CD4-positive, alpha-beta memory T cell (primary cell): ENCODE measurements around the gene MXD1. TPM values are rescaled to one million over a fixed set of nuclear protein-coding genes. Genes with fewer than 3 reads are reported as not detected.

Experiments
- CTCF ChIA-PET: fragments of 350-600 bp; sonication (Branson Sonifier 250); formaldehyde crosslinking; loops from one replicate; lab custom pipeline; 2021; ENCODE audit warnings: inconsistent platforms; ENCODE audit not compliant: partially characterized antibody; lab: Charles Lee
- POLR2A ChIA-PET: fragments of 350-600 bp; sonication (Branson Sonifier 250); formaldehyde crosslinking; loops from one replicate; lab custom pipeline; 2021; ENCODE audit not compliant: partially characterized antibody; lab: Charles Lee
- DNase-seq, 5 donors: peaks; one replicate each; pipeline versions ENCODE4 v3.0.0 to v3.0.0-alpha.2; 2020 to 2022; ENCODE audit warnings: mixed read lengths in 1 of 5
- H3K27ac ChIP-seq: one replicate; pipeline ENCODE4 v1.7.0; 2013; ENCODE audit warnings: low read depth, low read length
- H3K27me3 ChIP-seq: 2 replicates; pipeline ENCODE4 v1.7.0; 2013; ENCODE audit warnings: mild to moderate bottlenecking, low read length, moderate library complexity; ENCODE audit not compliant: insufficient read depth
- H3K36me3 ChIP-seq: 2 replicates; pipeline ENCODE4 v1.7.0; 2013; ENCODE audit warnings: mild to moderate bottlenecking, low read length, moderate library complexity; ENCODE audit not compliant: insufficient read depth
- H3K4me1 ChIP-seq: 2 replicates; pipeline ENCODE4 v1.7.0; 2013; ENCODE audit warnings: mild to moderate bottlenecking, low read length, moderate library complexity; ENCODE audit not compliant: insufficient read depth
- H3K4me3 ChIP-seq, 2 donors: one replicate each; pipeline ENCODE4 v1.7.0; 2013; ENCODE audit warnings: low read length in 2 of 2, mild to moderate bottlenecking in 1 of 2
- H3K9me3 ChIP-seq, 2 donors: one replicate each; pipeline ENCODE4 v1.7.0; 2013; ENCODE audit warnings: low read length in 2 of 2, control low read depth in 1 of 2; ENCODE audit not compliant: control insufficient read depth in 1 of 2
- H3K27ac Mint-ChIP-seq, 7 donors: one replicate each; pipeline ENCODE4 v1.8.0; 2020 to 2021; ENCODE audit warnings: mixed read lengths in 7 of 7, mild to moderate bottlenecking in 6 of 7, inconsistent platforms in 3 of 7, moderate library complexity in 3 of 7
- H3K27me3 Mint-ChIP-seq, 2 donors: one replicate each; pipeline ENCODE4 v1.8.0; 2020 to 2021; ENCODE audit warnings: mixed read lengths in 2 of 2
- H3K36me3 Mint-ChIP-seq, 2 donors: one replicate each; pipeline ENCODE4 v1.8.0; 2020 to 2021; ENCODE audit warnings: mixed read lengths in 2 of 2, inconsistent platforms in 1 of 2, mild to moderate bottlenecking in 1 of 2
- H3K4me1 Mint-ChIP-seq, 4 donors: one replicate each; pipeline ENCODE4 v1.8.0; 2020 to 2021; ENCODE audit warnings: mixed read lengths in 4 of 4, mild to moderate bottlenecking in 1 of 4
- H3K4me3 Mint-ChIP-seq, 8 donors: one replicate each; pipeline ENCODE4 v1.8.0; 2020 to 2021; ENCODE audit warnings: mixed read lengths in 8 of 8, mild to moderate bottlenecking in 7 of 8, moderate library complexity in 6 of 8, inconsistent platforms in 3 of 8
- H3K9me3 Mint-ChIP-seq, 8 donors: one replicate each; pipeline ENCODE4 v1.8.0; 2020 to 2021; ENCODE audit warnings: mixed read lengths in 8 of 8, mild to moderate bottlenecking in 5 of 8, inconsistent platforms in 3 of 8, moderate library complexity in 1 of 8
- intact Hi-C: fragments of 100-400 bp; cut with micrococcal nuclease; formaldehyde crosslinking; loops from one replicate; pipeline ENCODE4 v1.15.1; 2023
- polyA plus RNA-seq, 2 donors: library from polyadenylated mRNA; unstranded; fragments of 300-500 nt; fragmentation: Illumina TruSeq; gene quantifications; one replicate each; pipeline ENCODE4 v1.2.3, GENCODE V29; 2021
- total RNA-seq, 2 experiments: library from RNA; stranded (reverse); gene quantifications; one replicate each; pipeline ENCODE4 v1.2.3, GENCODE V29; 2021

The MXD1 gene
- total and polyA plus RNA-seq, 4 experiments from 2014 or later = 4.7 to 17.2 (median 12.4) TPM

DNA sequence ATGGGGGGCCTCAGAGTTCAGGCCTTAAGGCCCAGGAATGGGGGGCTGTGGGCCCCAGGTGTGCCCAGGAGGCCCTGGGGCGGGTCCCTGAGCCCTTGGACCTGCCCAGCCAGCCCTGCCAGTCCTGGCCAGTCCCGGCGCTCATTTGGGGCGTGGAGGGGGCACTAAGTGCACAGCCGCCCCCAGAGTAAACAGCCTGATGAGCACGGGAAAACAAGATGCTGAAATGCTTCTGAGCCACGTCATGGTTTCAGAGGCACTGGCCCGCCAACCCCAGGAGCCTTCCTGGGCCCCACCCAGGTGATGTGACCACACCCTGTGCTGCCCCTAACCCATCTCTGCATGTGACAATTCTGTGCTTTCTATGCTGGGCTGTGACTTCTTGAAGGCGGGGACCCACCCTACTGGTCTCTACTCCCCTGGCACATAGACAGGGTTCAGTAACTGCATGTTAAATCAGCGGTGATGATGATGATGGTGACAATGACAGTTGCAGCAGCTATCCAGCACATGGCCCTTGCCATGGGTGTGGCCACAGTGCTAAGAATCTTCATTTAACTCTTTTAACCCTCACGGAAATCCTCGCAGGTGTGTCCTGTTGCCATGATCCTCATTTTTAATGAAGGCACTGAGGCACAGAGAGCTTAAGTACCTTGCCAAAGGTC, 74.7 kb downstream of the MXD1 start:
- H3K4me3 ChIP-seq = no peak overlapping the region
- Mint-ChIP-seq H3K9me3 (peaks cover 0 to 2% (median 0%) of the 10 kb centered on the region in 8 donors), H3K4me1 (peaks cover 0 to 2% (median under 1%) of the 10 kb centered on the region in 4 donors), H3K36me3 (peaks cover 9% of the 10 kb centered on the region in 2 donors), H3K27ac (peak overlapping the region in 1 of 7 donors; percentile 53), H3K27me3 (no peaks in the 10 kb centered on the region), H3K4me3 (no peak overlapping the region)
- H3K36me3 ChIP-seq = peaks cover 8% of the 10 kb centered on the region
- ChIA-PET POLR2A (no interaction called here), CTCF (no interaction called here)
- H3K27me3 ChIP-seq = no peaks in the 10 kb centered on the region
- H3K27ac ChIP-seq = no peak overlapping the region
- intact Hi-C loops = no loop called here
- H3K4me1 ChIP-seq = no peaks in the 10 kb centered on the region
- H3K9me3 ChIP-seq = no peaks in the 10 kb centered on the region
- DNase-seq = no peak

Other genes starting within 250 kb of the MXD1 start
- 10 to 100 TPM; 22.3 to 24.2 TPM for gene ANXA4, start 173.0 kb upstream of the MXD1 start, total RNA-seq
- 10 to 100 TPM; 27.5 to 30.8 TPM for gene ANXA4, start 173.0 kb upstream of the MXD1 start, polyA plus RNA-seq
- gene GMCL1, start 85.4 kb upstream of the MXD1 start, total RNA-seq = 10 to 100 TPM; 28.2 to 31.8 TPM
- gene GMCL1, start 85.4 kb upstream of the MXD1 start, polyA plus RNA-seq = 10 to 100 TPM; 27.7 to 37.8 TPM
- 10 to 100 TPM; 44.6 to 48.5 TPM for gene SNRNP27, start 21.2 kb upstream of the MXD1 start, total RNA-seq
- 10 to 100 TPM; 62.6 to 66.0 TPM for gene SNRNP27, start 21.2 kb upstream of the MXD1 start, polyA plus RNA-seq
- gene ASPRV1, start 46.5 kb downstream of the MXD1 start, total RNA-seq = 1 to 10 TPM; 2.0 to 2.3 TPM
- 1 to 10 TPM; 1.1 TPM for gene ASPRV1, start 46.5 kb downstream of the MXD1 start, polyA plus RNA-seq
- gene PCBP1, start 172.4 kb downstream of the MXD1 start, total RNA-seq = 100 to 1,000 TPM; 372 to 383 TPM
- gene PCBP1, start 172.4 kb downstream of the MXD1 start, polyA plus RNA-seq = 100 to 1,000 TPM; 116 to 153 TPM